Peyer's patch (tissue), 4 donors: ENCODE measurements around the gene FAM43B.

Source experiments
- CTCF ChIP-seq, 6 experiments: fragments of 450-650 bp in 4 of 6; fragments of 200-600 bp in 2 of 6; sonication (generic) in 1 of 6; IDR thresholded peaks; one replicate each; pipeline ENCODE4 v1.5.1; 2017 to 2019; ENCODE audit warnings: antibody characterized with exemption in 6 of 6, mild to moderate bottlenecking in 3 of 6, moderate library complexity in 1 of 6
- POLR2A ChIP-seq, 2 donors: fragments of 450-650 bp; IDR thresholded peaks; one replicate each; pipeline ENCODE4 v1.5.1; 2017; ENCODE audit warnings: antibody characterized with exemption in 2 of 2, mild to moderate bottlenecking in 2 of 2, moderate library complexity in 2 of 2

GRCh38 chr1:20533635-20534034 is 18.7 kb upstream of the FAM43B start:
- TF ChIP-seq CTCF (IDR thresholded peaks at IDR 0.05) = no peak
- TF ChIP-seq POLR2A (IDR thresholded peaks at IDR 0.05) = no peak
